ENCODE results near the gene ROR2.

DNA sequence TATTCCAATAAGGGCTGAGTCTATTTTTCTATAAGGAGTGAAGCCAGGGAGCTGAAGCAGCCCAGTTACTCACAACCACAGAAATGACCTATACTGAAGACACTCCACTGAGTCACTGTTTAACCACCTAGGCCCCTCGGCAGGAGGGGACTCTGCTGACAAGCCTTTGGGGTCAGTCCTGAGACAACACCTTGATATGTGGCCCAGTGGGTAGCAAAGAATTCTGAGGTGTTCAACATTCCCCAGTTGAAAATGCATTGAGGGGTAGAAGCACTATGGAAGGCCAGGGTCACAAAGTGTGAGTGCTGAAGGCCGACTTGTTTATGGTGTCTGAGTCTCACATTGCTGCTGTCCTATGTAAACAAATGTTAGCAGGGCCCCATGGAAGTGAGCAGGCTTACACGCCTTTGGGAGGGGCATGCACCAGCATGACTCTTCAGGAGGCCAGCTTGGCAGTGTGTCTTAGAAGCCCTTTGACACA lies 413.8 kb downstream of the ROR2 start:
- TF ChIP-seq, protein P1, sequence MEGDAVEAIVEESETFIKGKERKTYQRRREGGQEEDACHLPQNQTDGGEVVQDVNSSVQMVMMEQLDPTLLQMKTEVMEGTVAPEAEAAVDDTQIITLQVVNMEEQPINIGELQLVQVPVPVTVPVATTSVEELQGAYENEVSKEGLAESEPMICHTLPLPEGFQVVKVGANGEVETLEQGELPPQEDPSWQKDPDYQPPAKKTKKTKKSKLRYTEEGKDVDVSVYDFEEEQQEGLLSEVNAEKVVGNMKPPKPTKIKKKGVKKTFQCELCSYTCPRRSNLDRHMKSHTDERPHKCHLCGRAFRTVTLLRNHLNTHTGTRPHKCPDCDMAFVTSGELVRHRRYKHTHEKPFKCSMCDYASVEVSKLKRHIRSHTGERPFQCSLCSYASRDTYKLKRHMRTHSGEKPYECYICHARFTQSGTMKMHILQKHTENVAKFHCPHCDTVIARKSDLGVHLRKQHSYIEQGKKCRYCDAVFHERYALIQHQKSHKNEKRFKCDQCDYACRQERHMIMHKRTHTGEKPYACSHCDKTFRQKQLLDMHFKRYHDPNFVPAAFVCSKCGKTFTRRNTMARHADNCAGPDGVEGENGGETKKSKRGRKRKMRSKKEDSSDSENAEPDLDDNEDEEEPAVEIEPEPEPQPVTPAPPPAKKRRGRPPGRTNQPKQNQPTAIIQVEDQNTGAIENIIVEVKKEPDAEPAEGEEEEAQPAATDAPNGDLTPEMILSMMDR (conservative IDR thresholded peaks at IDR 0.05; ENCODE audit: low read depth, low read length), result no peak
- no peak for TF ChIP-seq EZH2phosphoT487 (IDR thresholded peaks at IDR 0.05; ENCODE audit: borderline replicate concordance, low read length)
- TF ChIP-seq EZH2 (IDR thresholded peaks at IDR 0.05; ENCODE audit: low read length, unreplicated experiment), result no peak

Data from PC-3 (cell line).